K562 (cell line): Measurements from ENCODE around the gene DPH7. TPM values are rescaled to one million over a fixed set of nuclear protein-coding genes. Genes with fewer than 3 reads are reported as not detected.

ENCODE experiments used
- ATF7 ChIP-seq: fragments of 450-650 bp; IDR thresholded peaks from 2 replicates; pipeline ENCODE4 v1.7.1; 2014; ENCODE audit warnings: mild to moderate bottlenecking, moderate library complexity
- CBFA2T2 ChIP-seq: fragments of 450-650 bp; conservative IDR thresholded peaks from 2 replicates; pipeline ENCODE4 v1.6.1; 2017; ENCODE audit warnings: mild to moderate bottlenecking
- CREB1 ChIP-seq, 2 experiments: sonication (generic) in 1 of 2; formaldehyde crosslinking in 1 of 2; IDR thresholded peaks; 2 replicates each; pipeline versions ENCODE4 v1.6.1 to v1.8.0; 2012 to 2022; ENCODE audit warnings: inconsistent platforms in 1 of 2, mild to moderate bottlenecking in 1 of 2, missing genetic modification reagents in 1 of 2, moderate library complexity in 1 of 2
- FOXJ2 ChIP-seq: fragments of 200-800 bp; sonication (Bioruptor generic); IDR thresholded peaks from 2 replicates; pipeline ENCODE4 v1.6.1; 2016; ENCODE audit warnings: missing genetic modification characterization, missing compliant biosample characterization
- HMG20B ChIP-seq: fragments of 250-450 bp; sonication (Bioruptor Pico); IDR thresholded peaks from 2 replicates; pipeline ENCODE4 v1.5.0; 2021; ENCODE audit warnings: mild to moderate bottlenecking
- JUNB ChIP-seq: fragments of 450-650 bp; formaldehyde crosslinking; conservative IDR thresholded peaks from 2 replicates; pipeline ENCODE4 v1.4.0; 2020; ENCODE audit warnings: mild to moderate bottlenecking
- MEIS2 ChIP-seq: fragments of 450-650 bp; IDR thresholded peaks from 2 replicates; pipeline ENCODE4 v1.6.1; 2014; ENCODE audit warnings: mild to moderate bottlenecking; ENCODE audit not compliant: partially characterized antibody
- NEUROD1 ChIP-seq: fragments of 150-350 bp; IDR thresholded peaks from 2 replicates; pipeline ENCODE4 v1.6.1; 2014; ENCODE audit warnings: borderline replicate concordance, low read length, low read depth; ENCODE audit not compliant: partially characterized antibody
- RBM25 ChIP-seq: fragments of 200-400 bp; formaldehyde crosslinking; IDR thresholded peaks from 2 replicates; pipeline ENCODE4 v1.6.1; 2018; ENCODE audit warnings: low read length, low read depth, moderate library complexity; ENCODE audit not compliant: severe bottlenecking
- SNIP1 ChIP-seq: fragments of 450-650 bp; IDR thresholded peaks from 2 replicates; pipeline ENCODE4 v1.7.1; 2017; ENCODE audit warnings: low read depth, mild to moderate bottlenecking
- SREBF1 ChIP-seq: fragments of 150-350 bp; IDR thresholded peaks from 2 replicates; pipeline ENCODE4 v1.6.1; 2014; ENCODE audit warnings: antibody characterized with exemption, low read depth, low read length, borderline replicate concordance
- ZEB2 ChIP-seq: fragments of 450-650 bp; IDR thresholded peaks from 2 replicates; pipeline ENCODE4 v1.6.1; 2016
- ZKSCAN3 ChIP-seq: fragments of 250-450 bp; sonication (Bioruptor Pico); IDR thresholded peaks from 2 replicates; pipeline ENCODE4 v1.4.0; 2020
- ZNF444 ChIP-seq: fragments of 250-450 bp; sonication (Bioruptor Pico); IDR thresholded peaks from 2 replicates; pipeline ENCODE4 v1.4.0; 2020; ENCODE audit warnings: mild to moderate bottlenecking, moderate library complexity
- ZNF696 ChIP-seq: fragments of 250-450 bp; sonication (Bioruptor Pico); conservative IDR thresholded peaks from 2 replicates; pipeline ENCODE4 v1.4.0; 2020; ENCODE audit warnings: mild to moderate bottlenecking, moderate library complexity
- polyA plus RNA-seq, 8 experiments: library from polyadenylated mRNA; depleted of rRNA in 4 of 8; stranded (reverse) in 5 of 8; unstranded in 3 of 8; fragments of >200 nt; fragmentation: Nextera tagmentation in 2 of 8; fragmentation: Illumina TruSeq in 1 of 8; extraction: Ambion mirVana in 2 of 8; extraction: Trizol in 1 of 8; gene quantifications; 2 replicates each; pipeline versions ENCODE4 v1.2.1 to v1.2.3, GENCODE V29; 2011 to 2014; ENCODE audit warnings: inconsistent platforms in 1 of 8, missing spikeins in 1 of 8
- total RNA-seq, 7 experiments: library from RNA; depleted of rRNA in 6 of 7; stranded (reverse); fragments of >200 nt in 6 of 7; fragmentation: Illumina TruSeq in 2 of 7; extraction: Trizol in 2 of 7; gene quantifications; 2 replicates each; pipeline versions ENCODE4 v1.2.1 to v1.2.3, GENCODE V29; 2011 to 2021; ENCODE audit warnings: low replicate concordance in 1 of 7
- TF ChIP-seq, protein P1 (sequence below), 2 experiments: fragments of 450-650 bp in 1 of 2; sonication (generic) in 1 of 2; formaldehyde crosslinking in 1 of 2; IDR thresholded peaks; 2 replicates each; pipeline versions ENCODE4 v1.7.1 to v1.9.0; 2016 to 2022; ENCODE audit warnings: inconsistent platforms in 1 of 2, mild to moderate bottlenecking in 1 of 2, missing genetic modification reagents in 1 of 2

The DPH7 gene
- total and polyA plus RNA-seq, 9 of the 15 experiments (the other 6 are each of a cell fraction or from before 2014, with no cell fraction given), result 13.9 to 68.6 (median 41.3) TPM

DNA sequence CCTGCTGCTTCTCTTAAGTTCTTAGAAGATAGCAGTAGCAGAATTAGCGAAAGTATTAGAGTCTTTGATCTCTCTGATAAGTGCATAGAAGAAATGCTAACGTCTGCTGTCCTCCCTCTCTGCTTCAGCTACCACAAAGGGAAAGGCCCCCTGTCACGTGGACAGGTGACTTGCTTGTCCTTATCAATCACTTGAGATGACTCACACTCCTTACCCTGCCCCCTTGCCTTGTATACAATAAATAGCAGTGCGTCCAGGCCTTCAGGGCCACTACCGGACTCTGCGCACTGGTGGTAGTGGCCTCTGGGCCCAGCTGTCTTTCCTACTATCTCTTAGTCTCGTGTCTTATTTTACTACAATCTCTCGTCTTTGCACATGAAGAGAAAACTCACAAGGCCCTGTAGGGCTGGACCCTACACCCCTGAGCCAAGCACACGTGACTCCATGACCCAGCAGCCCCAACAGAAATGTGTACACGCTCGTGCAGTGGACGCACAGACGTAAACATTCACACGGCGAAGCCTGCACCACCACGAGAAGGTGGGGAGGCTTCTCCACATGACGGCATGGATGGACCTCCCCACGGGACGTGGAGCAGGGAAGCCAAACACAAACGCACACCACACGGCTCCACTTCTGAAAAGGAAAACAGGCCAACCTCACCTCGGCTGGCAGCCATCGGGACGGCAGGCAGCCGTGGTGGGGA is 66.8 kb downstream of the DPH7 start (continued):
- peak; percentile 92 for TF ChIP-seq MEIS2
- TF ChIP-seq HMG20B (CRISPR knock-in tag), result no peak
- peak; percentile 40; the same call in 1 of the 2 replicates for TF ChIP-seq CBFA2T2
- TF ChIP-seq ZNF696 (CRISPR knock-in tag), result no peak
- no peak for TF ChIP-seq ZNF444 (CRISPR knock-in tag)
- TF ChIP-seq, protein P1, sequence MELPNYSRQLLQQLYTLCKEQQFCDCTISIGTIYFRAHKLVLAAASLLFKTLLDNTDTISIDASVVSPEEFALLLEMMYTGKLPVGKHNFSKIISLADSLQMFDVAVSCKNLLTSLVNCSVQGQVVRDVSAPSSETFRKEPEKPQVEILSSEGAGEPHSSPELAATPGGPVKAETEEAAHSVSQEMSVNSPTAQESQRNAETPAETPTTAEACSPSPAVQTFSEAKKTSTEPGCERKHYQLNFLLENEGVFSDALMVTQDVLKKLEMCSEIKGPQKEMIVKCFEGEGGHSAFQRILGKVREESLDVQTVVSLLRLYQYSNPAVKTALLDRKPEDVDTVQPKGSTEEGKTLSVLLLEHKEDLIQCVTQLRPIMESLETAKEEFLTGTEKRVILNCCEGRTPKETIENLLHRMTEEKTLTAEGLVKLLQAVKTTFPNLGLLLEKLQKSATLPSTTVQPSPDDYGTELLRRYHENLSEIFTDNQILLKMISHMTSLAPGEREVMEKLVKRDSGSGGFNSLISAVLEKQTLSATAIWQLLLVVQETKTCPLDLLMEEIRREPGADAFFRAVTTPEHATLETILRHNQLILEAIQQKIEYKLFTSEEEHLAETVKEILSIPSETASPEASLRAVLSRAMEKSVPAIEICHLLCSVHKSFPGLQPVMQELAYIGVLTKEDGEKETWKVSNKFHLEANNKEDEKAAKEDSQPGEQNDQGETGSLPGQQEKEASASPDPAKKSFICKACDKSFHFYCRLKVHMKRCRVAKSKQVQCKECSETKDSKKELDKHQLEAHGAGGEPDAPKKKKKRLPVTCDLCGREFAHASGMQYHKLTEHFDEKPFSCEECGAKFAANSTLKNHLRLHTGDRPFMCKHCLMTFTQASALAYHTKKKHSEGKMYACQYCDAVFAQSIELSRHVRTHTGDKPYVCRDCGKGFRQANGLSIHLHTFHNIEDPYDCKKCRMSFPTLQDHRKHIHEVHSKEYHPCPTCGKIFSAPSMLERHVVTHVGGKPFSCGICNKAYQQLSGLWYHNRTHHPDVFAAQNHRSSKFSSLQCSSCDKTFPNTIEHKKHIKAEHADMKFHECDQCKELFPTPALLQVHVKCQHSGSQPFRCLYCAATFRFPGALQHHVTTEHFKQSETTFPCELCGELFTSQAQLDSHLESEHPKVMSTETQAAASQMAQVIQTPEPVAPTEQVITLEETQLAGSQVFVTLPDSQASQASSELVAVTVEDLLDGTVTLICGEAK (IDR thresholded peaks at IDR 0.05), result 0 out of 2 replicates have a peak, but pooled peaks have one; percentile 16
- TF ChIP-seq, protein P1 (CRISPR knock-in tag; IDR thresholded peaks at IDR 0.05), result no peak
- TF ChIP-seq NEUROD1, result peak; percentile 21
- TF ChIP-seq CREB1 (IDR thresholded peaks at IDR 0.05), result no peak
- TF ChIP-seq CREB1 (CRISPR knock-in tag; IDR thresholded peaks at IDR 0.05), result peak; percentile 65
- TF ChIP-seq SREBF1, result no peak
- TF ChIP-seq ZEB2, result peak; percentile 89
- TF ChIP-seq RBM25, result no peak
- peak; percentile 87 for TF ChIP-seq ATF7
- peak; percentile 59; the same call in 1 of the 2 replicates for TF ChIP-seq FOXJ2 (tag)
- no peak for TF ChIP-seq ZKSCAN3
- no peak for TF ChIP-seq SNIP1
- peak; percentile 48; the same call in 1 of the 2 replicates for TF ChIP-seq JUNB
